Astrocyte (in vitro differentiated cells and primary cell): ENCODE results near the gene SRCIN1.

ENCODE experiments used
- EZH2 ChIP-seq: IDR thresholded peaks from 2 replicates; pipeline ENCODE4 v1.6.1; 2012; ENCODE audit warnings: mild to moderate bottlenecking, low read length, inconsistent platforms; ENCODE audit not compliant: insufficient read depth
- TF ChIP-seq, protein P1 (sequence below): IDR thresholded peaks from 2 replicates; pipeline ENCODE4 v1.5.1; 2011; ENCODE audit warnings: low read depth, mild to moderate bottlenecking, inconsistent platforms, low read length, moderate library complexity; ENCODE audit not compliant: insufficient read depth

DNA sequence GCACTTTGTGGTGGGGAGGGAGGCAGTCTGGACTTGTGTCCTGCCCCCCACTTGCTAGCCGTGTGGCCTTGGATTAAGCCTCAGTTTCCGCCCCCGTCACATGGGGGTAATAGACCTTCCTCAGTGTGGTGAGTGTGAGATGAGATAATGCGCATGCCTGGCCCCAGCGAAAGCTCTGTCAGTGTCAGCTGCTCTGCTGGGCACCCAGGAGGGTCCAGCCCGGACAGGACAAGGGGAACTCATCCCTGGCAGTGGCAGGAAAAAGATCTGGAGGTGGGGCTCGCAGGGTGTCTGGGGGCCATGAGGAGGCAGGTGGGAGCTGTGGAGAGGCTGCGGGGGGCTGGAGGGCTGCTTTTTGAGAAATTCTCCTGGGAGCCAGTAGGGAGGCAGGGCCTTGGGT is 63.5 kb downstream of the SRCIN1 start:
- TF ChIP-seq, protein P1, sequence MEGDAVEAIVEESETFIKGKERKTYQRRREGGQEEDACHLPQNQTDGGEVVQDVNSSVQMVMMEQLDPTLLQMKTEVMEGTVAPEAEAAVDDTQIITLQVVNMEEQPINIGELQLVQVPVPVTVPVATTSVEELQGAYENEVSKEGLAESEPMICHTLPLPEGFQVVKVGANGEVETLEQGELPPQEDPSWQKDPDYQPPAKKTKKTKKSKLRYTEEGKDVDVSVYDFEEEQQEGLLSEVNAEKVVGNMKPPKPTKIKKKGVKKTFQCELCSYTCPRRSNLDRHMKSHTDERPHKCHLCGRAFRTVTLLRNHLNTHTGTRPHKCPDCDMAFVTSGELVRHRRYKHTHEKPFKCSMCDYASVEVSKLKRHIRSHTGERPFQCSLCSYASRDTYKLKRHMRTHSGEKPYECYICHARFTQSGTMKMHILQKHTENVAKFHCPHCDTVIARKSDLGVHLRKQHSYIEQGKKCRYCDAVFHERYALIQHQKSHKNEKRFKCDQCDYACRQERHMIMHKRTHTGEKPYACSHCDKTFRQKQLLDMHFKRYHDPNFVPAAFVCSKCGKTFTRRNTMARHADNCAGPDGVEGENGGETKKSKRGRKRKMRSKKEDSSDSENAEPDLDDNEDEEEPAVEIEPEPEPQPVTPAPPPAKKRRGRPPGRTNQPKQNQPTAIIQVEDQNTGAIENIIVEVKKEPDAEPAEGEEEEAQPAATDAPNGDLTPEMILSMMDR: no peak
- no peak for TF ChIP-seq EZH2
